Measurements from ENCODE around the gene LTBR.

DNA sequence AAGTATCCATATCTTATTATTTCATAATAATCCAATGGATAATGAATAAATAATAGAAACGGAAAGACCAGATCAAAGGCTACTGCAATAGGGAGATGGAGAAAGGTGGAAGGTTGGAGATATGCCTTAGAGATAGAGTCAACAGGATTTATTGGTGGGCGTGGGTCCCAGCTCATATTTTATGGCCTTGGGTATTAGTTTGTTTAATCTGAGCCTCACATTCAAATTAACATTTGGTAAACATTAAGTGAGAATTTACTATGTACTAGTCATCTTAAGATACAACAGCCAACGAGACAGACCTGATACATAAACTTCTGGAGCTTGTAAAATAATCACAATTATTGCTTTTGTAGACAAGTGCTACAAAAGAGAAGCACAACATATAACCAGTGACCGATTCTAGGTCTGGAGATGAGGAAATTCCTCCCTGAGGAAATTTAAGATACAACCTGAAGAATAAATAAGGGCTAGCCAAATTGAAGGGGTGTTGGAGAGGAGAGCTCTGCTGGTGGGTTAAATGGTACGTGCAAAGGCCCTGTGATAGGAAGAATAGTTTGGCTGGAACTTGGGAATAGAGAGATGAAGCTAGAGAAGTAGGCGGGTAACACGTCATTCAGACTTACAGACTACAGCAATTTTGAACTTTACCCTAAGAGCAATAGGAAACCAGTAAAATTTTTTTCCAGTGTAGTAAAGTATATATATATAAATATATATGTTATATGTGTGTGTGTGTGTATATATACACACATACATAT is 16.1 kb downstream of the LTBR start:
- TF ChIP-seq POLR2A (IDR thresholded peaks at IDR 0.05) = no peak
- TF ChIP-seq, protein P1, sequence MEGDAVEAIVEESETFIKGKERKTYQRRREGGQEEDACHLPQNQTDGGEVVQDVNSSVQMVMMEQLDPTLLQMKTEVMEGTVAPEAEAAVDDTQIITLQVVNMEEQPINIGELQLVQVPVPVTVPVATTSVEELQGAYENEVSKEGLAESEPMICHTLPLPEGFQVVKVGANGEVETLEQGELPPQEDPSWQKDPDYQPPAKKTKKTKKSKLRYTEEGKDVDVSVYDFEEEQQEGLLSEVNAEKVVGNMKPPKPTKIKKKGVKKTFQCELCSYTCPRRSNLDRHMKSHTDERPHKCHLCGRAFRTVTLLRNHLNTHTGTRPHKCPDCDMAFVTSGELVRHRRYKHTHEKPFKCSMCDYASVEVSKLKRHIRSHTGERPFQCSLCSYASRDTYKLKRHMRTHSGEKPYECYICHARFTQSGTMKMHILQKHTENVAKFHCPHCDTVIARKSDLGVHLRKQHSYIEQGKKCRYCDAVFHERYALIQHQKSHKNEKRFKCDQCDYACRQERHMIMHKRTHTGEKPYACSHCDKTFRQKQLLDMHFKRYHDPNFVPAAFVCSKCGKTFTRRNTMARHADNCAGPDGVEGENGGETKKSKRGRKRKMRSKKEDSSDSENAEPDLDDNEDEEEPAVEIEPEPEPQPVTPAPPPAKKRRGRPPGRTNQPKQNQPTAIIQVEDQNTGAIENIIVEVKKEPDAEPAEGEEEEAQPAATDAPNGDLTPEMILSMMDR (IDR thresholded peaks at IDR 0.05) = no peak

Data from uterus (tissue), 2 donors.